Epithelial cell of esophagus (primary cell): ENCODE results near the gene SLC8B1.

Experiments
- DNase-seq: peaks from one replicate; pipeline ENCODE4 v3.0.0; 2010; ENCODE audit warnings: low read depth
- H3K4me3 ChIP-seq: 2 replicates; pipeline ENCODE4 v1.5.1; 2011; ENCODE audit warnings: mild to moderate bottlenecking, low read length, control low read depth
- TF ChIP-seq, protein P1 (sequence below): IDR thresholded peaks from 2 replicates; pipeline ENCODE4 v1.5.1; 2011; ENCODE audit warnings: low read depth, mild to moderate bottlenecking, low read length, control low read depth, inconsistent platforms; ENCODE audit not compliant: insufficient read depth; ENCODE audit errors: missing control alignments

SLC8B1 gene

GRCh38 chr12:113271853-113272561 lies 62.9 kb downstream of the SLC8B1 start:
- H3K4me3 ChIP-seq: no peak overlapping the region
- DNase-seq: peak; percentile 59
- TF ChIP-seq, protein P1, sequence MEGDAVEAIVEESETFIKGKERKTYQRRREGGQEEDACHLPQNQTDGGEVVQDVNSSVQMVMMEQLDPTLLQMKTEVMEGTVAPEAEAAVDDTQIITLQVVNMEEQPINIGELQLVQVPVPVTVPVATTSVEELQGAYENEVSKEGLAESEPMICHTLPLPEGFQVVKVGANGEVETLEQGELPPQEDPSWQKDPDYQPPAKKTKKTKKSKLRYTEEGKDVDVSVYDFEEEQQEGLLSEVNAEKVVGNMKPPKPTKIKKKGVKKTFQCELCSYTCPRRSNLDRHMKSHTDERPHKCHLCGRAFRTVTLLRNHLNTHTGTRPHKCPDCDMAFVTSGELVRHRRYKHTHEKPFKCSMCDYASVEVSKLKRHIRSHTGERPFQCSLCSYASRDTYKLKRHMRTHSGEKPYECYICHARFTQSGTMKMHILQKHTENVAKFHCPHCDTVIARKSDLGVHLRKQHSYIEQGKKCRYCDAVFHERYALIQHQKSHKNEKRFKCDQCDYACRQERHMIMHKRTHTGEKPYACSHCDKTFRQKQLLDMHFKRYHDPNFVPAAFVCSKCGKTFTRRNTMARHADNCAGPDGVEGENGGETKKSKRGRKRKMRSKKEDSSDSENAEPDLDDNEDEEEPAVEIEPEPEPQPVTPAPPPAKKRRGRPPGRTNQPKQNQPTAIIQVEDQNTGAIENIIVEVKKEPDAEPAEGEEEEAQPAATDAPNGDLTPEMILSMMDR: no peak

GRCh38 chr12:113271466-113271852 lies 63.5 kb downstream of the SLC8B1 start:
- H3K4me3 ChIP-seq: no peak overlapping the region
- TF ChIP-seq, protein P1: no peak
- peak; percentile 62 for DNase-seq

GRCh38 chr12:113270709-113271009 lies 64.2 kb downstream of the SLC8B1 start:
- no peak for DNase-seq
- TF ChIP-seq, protein P1: no peak
- H3K4me3 ChIP-seq: no peak overlapping the region

GRCh38 chr12:113269257-113269943 lies 65.5 kb downstream of the SLC8B1 start:
- H3K4me3 ChIP-seq: no peak overlapping the region
- no peak for DNase-seq
- TF ChIP-seq, protein P1: no peak

DNA sequence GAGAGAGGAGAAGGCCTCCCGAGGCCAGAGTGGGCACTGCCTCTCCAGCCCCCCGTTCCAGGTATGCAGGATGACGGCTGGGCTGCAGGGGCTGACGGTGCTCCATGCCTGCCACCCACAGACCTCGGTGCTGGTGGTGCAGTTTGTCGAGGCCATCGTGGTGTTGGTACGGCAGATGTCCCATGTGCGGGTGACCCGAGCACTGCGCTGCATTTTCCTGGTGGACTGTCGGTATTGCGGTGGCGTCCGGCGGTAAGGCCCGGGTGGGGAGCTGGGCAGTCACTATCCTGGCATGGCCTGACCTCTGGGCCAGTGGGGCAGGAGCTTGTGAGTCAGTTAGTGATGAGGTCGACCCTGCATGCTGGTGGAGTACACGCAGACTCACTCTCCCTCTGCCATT lies 66.3 kb downstream of the SLC8B1 start:
- H3K4me3 ChIP-seq: no peak overlapping the region
- TF ChIP-seq, protein P1: no peak
- no peak for DNase-seq

GRCh38 chr12:113268136-113268535 lies 66.8 kb downstream of the SLC8B1 start:
- H3K4me3 ChIP-seq: no peak overlapping the region
- DNase-seq: no peak
- TF ChIP-seq, protein P1: no peak

GRCh38 chr12:113267621-113268020 lies 67.3 kb downstream of the SLC8B1 start:
- TF ChIP-seq, protein P1: no peak

More at GRCh38 chr12:113267621-113268020, 67.3 kb downstream of the SLC8B1 start:
- peak; percentile 62 for DNase-seq
- H3K4me3 ChIP-seq: no peak overlapping the region
